NCI-H2107 (cell line): ENCODE results near the gene SPOCK3.
"Not testable (repeated sequence)": the region's sequence is repeated elsewhere in the genome, so short reads cannot be mapped to it uniquely, and the experiment has no call there.

Experiments used
- DNase-seq: peaks from one replicate; lab custom pipeline; 2025; lab: John Stamatoyannopoulos, UW

SPOCK3 gene

DNA sequence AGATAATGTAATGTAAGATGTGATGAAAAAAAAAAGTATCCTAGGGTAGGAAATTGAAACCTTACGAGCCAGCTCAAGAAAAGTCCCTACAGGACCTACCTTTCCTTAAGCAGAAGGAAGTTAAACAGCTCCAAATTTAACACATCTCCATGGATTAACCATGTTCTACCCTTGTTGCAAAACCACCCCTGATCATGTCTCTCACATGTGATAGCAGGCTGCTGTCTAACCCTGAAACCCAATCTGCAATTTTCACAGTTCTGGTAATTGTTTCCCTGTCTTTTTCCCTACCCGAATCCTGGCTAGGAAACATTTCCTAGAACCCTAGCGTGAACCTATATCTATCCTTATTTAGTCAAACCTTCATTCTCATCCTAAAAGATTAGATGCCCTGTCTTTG lies 198.9 kb downstream of the SPOCK3 start:
- DNase-seq: no peak

DNA sequence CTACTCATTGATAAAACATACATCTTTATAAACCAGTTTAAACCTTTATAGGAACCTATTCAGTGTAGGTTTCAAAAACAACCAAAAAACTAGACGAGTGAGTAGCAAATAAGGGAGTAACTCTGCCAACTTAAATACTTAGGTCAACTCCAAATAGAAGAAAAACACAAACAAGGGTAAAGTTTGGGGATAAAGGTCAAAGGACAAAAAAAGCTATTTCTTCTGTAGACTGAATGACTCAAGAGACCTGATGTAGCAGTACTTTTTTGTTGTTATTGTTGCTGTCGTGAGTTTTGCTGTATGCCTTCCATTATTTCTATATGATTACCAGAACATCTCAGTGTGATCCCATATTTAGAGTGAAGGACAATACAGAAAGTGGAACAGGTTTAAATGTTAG lies 199.3 kb downstream of the SPOCK3 start:
- no peak for DNase-seq

DNA sequence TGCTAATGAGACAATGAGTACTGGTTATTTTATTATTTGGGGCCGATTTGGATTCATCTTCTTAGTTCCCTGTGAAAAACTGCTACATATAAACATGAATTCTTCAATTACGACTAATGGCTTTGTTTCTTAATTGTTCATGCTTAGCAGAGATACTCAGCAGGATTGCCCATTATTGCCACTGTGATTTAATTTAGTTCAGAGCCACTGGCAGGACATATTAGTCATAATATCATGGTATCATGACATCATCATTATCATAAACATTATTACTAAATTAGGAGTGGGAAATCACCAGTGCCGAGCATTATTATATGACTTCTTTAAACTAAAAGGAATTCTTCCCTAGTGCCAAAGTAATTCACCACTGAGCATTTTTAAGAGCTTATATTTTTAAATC lies 201.4 kb downstream of the SPOCK3 start:
- DNase-seq: no peak

DNA sequence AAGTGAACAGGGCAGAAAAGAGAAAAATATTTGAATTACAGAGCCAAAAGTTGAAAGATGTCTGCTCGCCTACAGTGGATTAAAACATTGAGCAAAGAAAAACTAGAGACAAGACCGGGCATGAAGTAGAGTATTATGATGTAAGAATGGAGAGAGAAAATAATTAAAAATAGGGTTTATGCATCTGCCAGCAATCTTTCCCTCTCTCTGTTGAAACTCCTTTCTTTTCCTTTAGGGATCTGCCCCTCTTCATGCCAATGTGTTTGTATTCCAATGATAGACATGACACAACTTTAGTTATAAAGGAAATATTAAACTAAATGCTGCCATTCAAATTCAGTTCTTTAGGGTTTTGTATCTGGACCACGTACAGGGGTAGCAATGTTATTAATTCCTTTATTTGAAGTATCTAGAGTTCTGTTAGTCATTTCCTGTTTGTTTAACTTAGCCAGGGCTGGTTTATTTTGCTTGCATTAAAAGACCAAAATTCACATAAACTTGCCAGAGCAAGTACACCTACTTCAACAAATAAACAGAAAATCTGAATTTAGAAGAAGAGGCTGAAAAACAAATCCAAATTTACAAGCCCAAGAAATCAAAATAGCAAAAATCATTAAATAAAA lies 202.6 kb downstream of the SPOCK3 start:
- DNase-seq: no peak

DNA sequence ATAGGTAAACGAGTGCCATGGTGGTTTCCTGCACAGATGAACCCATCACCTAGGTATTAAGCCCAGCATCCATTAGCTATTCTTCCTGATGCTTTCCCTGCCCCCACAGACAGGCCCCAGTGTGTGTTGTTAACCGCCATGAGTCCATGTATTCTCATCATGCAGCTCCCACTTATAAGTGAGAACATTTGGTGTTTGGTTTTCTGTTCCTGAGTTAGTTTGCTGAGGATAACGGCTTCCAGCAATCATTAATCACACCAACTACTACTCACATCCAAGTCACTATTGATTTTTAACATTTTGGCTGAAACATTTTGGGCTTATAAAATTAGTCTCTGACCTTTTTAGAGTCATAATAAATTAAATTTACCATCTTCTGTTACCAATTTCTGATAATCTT lies 205.3 kb downstream of the SPOCK3 start:
- no peak for DNase-seq

DNA sequence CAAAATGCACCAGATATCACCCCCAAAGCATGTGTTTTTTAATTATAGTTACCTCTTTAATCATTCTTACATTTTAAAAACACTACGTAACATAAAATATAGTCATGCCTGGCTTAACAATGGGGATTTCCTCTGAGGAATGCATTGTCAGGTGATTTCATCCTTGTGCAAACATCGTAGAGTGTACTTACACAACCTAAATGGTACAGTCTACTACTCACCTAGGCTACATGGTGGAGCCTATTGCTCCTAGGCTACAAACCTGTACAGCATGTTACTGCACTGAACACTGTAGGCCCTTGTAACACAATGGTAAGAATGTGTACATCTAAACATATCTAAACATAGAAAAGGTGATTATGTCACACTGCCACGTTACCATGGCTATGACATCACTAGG lies 208.6 kb downstream of the SPOCK3 start:
- no peak for DNase-seq

DNA sequence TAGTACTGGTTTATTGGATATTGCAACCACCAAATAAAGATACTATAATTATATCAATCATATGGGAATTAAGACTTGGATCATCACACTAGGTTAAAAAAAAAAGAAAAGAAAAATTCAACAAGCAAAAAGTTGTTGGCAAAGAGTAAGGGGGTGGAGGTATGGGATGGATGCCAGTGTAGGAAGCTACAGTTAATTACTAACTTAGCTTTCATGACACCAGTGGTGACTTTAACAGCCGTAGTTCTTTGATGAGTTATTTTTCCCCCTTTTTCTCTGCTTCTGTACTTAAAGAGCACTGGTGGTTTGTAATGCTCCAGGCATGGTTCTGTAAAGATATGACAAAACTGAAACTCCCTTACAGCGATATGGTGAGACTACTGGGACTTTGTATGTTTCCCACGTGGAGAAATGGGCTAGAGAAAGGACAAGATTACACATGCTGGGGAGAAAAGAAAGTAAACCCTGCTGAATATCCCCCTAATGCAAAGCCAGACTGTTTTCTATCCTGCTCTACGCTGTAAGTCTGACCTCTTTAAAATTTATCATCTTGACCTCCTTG lies 210.8 kb downstream of the SPOCK3 start:
- no peak for DNase-seq

DNA sequence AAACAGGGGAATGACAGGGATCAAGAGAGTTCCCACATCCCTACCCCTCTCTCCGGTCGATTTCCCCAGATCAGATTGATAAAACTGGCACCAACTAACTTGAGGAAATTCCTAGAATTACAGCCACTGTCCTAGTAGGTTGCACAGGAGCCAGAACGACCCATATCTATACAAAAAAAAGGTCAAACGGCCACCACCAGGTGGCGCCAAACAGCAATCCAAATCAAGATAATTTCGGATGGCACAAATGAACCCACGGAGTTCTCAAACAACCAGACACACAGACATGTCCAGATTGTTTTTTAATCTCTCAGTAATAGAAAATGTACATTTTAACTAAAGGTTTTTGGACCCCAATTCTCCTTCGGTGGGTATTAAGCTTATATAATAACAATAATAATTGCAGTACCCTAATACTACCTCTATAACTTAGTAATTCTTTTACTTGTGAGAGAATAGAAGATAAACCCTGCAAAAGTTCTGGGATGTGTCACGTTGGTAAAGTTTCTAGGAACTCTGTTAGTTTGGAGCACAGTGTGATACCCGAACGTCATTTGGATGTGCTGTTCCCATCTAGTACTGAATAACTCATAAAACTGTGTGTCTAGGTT lies 212.6 kb downstream of the SPOCK3 start:
- no peak for DNase-seq

DNA sequence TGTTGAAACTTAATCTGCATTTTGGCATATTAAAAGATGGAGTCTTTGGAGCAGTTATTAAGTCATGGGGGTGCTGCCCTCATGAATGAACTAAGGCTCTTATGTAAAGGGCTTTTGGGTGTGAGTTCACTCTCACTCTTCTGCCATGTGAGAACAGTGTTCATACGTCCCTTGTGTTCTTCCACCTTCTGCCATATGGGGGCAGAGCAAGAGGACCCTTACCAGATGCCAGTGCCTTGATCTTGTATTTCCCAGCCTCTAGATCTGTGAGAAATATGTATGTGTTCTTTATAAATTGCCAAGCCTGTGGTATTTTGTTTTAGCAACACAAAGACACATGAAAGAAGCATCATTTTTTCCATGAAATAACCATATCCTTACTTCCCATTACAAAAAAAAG lies 213.9 kb downstream of the SPOCK3 start:
- DNase-seq: no peak

DNA sequence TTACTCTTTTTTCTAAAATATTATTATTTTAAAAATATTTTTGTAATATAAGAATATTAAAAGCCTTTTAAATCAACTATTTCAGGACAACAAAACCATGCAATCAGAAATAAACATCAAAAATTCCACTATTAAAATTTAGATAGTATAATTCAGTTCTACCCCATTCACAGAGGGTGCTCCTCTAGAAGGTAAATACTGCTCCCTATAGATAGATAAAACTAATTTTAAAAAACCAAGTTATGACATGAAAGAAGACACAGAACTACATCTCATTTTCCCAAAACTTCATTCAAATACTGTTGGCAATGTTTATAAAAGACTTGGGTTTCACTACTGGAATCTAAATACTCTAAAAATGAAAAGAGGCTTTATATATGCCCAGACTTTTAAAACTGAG lies 219.3 kb downstream of the SPOCK3 start:
- no peak for DNase-seq

DNA sequence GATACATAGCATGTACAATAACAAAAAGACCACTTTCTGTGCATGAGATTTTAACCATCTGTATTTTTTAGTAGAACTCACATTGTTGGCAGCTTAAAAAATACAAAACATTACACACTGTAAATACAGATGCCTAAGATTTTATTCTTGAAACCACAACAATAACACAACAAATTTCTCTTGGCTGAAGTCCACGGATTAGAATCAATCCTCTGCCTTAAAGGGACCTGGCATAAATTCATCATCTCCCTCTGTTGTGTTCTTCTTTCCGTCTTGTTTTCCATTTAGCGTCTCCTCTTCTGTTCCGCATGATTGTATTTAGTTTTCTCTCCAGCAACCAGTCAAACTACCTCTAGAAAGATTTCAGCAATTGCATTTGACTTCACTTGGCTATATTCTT lies 231.0 kb downstream of the SPOCK3 start:
- no peak for DNase-seq

DNA sequence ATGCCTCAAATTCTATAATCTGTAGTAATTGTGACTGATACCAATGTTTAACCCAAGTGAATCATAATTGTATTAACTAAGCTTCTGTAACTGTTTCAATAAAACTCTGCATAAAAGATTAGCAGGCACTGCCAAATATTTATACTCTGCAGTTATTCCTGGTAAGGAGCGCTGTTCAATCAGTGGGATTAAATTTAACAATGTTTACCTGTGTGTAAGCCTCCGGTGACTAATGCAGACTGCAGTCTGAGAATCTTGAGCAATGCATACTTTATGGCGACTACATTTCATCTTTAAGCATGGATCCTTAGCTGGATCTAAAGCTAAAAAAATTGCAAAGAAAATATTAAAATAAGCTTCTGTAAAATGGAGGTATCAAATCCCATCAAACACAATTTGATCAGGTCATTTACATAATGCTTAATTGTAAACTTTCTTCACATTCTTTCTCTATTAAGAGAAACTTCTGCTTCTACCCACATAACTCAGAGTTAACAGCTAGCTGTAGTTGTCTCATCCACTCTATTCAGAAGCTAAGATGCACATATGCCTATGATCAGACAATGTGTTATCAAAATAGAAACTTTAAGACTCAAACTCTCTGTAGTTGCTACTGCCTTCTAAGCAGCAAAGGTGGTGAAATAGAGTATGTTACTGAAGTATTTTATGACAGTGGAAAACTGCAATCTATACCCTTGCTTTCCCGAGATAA lies 234.0 kb downstream of the SPOCK3 start:
- no peak for DNase-seq

DNA sequence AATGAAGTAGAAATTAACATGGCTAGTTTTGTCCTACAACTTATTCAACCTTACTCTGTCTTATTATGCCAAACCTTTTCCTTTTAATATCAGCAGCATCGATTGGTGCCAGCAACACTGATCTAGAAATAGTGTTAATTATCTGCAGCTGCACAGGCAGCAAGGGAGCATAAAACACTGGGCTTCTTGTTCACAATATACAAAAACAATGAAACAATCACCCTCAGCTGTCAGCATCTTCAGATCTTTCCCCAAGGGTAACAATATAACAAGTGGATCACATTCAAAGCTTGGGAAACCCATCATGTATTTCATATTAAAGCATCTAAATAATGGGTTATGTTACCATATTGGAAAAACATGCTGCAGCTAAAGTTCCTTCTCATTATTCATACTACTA lies 238.1 kb downstream of the SPOCK3 start:
- DNase-seq: no peak

DNA sequence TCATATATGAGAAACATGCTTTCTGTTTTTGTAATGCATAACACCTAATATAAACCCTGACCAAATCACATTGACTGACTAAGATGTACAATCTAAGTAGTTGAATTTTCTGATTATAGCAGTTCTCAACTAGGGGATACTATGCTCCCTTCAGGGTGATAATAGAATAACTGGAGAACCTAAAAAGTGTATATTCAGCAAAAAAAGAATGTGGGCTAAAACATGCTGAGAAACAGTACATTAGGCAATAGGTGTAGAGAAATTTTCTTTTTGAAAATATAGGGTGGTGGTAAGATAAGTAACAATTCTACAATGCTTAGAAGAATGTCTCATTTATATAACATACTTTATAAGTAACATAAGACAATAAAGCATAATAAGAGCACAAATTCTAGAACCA lies 239.6 kb downstream of the SPOCK3 start:
- DNase-seq: no peak

DNA sequence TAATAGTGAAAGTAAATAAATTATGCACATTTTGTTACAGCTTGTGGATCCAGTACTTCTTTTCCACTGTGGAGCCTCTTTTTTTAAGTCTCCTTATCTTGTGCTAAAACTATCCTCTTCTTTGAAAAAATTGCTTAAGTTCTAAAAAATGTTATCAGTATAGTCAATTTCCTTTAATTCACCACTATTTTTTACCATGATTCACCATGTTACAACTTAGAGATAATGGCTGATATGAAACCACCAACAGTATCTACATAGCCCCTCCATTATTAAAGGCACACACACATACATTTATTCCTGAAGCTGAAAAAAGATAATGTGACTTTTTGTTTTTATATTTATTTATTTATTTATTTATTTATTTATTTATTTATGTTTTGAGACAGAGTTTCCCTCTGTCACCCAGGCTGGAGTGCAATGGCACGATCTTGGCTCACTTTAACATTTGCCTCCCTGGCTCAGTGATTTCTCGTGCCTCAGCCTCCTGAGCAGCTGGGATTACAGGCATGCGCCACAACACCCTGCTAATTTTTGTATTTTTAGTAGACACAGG lies 243.2 kb downstream of the SPOCK3 start:
- no peak for DNase-seq

DNA sequence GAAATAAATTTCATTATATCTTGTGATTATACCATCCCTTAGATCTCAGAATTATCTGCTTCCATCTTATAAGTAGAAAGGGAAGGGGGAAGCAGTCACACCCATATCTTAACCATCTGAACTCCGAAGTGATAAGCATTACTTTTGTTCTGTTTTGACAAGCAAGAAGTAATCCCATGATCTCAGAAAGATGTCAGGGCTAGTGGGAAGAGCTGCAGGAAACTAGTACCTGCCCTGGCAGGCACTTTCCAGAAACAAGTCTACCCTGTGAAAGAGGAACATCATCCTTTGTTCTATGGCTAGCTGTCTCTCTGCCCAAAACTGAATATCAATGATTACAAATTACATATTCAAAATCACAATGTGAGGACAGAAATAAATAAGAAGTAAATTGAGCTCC lies 244.4 kb downstream of the SPOCK3 start:
- no peak for DNase-seq

DNA sequence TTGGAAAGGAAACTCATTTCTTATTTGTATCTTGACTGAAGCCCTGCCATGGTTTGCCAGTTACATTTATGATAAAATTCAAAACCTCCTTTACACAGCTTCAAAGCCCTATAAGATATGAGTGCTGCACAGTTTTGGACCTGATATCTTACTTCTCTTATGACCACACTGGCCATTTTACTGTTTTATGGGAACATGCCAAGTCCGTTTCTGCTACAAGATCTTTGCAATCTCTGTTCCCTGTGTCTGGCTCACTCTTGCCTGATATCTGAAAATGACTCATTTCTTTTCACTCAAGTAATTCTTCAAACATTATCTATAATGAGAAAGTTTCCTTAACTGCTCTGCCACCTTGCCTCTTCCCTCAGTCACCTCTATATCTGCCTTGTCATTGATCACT lies 247.3 kb downstream of the SPOCK3 start:
- no peak for DNase-seq

DNA sequence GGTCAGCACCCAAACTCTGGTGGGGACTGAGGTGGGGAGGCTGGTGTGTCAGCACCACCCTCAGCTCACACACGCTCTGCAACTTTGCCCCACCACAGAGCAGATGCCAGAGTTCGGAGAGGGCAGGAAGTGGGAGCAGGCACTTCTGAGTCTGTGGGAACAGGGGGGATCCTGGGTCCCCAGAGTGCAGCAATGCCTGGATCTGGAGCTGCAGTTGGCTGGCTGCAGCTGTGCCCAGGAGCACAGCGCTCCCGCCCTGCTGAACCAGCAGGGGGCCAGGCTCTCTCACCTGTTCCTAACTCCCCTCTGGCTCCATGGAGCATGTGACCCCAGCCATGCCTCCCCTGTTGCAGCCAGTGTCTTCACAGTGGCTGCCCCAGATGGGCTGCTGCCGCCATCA lies 252.4 kb downstream of the SPOCK3 start:
- no peak for DNase-seq

DNA sequence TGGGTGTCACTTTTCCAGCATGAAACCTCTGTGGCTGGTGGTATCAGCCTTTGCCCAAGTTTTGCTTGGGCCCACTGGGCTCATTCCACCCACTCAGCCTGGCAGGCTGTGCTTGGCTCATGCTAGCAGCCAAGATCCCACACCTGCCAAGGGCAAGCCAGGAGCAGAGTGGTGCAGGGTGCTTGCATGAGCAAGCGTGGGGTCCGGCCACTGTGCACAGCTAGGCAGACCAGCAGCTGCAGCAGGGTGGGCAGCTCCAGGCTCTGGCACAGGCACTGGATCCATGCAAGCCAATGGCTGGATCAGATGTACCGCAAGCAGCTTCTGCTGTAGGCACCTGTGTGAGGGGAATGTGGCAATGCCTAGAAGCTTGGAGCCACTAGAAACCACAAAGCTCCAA lies 253.9 kb downstream of the SPOCK3 start:
- DNase-seq: no peak

DNA sequence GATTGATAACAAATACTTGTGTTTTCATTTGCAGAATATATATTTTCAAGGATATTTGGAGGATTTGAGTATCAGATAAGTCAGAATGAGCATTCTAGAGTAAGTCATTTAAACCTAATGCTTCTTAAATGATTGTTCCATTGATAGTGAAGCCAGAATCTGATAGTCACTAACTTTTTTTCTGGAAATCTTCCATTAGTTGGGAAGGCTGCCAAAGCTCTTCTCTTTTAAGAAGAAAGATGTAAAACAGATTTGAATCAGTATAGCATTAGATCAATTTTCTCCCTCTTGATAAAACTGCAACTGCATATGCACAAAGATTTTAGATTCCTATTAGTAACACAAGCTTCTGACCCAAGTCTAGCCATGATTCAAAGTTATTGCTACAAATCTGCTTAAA lies 256.7 kb downstream of the SPOCK3 start:
- DNase-seq: no peak

DNA sequence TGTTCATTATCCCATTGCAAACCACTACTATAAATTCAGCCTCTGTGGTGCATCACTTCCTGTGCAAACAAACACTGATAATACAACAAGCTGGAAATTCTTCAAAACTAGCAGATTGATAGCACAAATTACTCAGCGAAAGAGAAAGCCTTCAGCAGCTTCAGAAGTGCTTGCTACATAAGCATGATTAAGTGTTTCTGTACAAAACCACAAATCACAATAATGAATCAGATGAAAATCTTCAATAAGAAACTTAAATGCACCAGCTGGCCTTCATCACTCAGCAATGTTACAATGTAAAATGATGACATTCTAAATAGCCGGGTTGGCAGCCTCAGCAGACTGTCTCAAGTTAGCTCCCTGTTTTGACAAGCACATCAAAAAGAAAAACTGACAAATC lies 262.2 kb downstream of the SPOCK3 start:
- no peak for DNase-seq

DNA sequence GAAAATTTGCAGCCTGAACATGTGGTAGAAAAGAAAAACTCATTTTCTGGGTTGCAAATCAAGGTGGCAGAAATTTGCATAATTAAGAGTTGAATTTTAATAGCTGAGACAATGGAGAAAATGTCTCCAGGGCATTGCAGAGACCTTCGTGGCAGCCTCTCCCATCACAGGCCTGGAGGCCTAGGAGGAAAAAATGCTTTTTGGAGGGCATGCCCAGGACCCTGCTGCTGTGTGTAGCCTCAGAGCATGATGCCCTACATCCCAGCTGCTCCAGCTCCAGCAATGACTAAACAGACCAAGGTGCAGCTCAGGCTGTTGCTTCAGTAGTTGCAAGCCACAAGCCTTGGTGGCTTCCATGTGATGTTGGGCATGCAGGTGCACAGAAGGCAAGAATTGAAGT lies 266.1 kb downstream of the SPOCK3 start:
- not testable (repeated sequence) for DNase-seq

DNA sequence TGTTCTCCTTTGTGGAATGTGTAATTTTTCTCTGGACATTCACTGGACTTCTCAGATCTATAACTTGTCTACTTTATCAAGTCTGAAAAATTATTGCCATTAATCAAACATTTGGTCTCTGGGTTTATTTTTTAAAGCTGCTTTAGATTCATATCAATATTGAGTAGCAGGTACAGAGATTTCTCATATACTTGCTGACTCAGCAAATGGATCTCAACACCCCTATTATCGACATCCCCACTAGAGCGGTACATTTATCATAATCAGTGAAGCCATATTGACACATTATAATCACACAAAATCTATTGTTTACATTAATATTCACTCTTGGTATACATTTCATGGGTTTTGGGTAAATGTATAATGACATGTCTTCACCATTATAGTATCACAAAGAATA lies 268.7 kb downstream of the SPOCK3 start:
- DNase-seq: no peak
